Measurements from ENCODE around the gene RIBC2.
"Not testable (repeated sequence)": the region's sequence is repeated elsewhere in the genome, so short reads cannot be mapped to it uniquely, and the experiment has no call there.

Gene RIBC2

DNA sequence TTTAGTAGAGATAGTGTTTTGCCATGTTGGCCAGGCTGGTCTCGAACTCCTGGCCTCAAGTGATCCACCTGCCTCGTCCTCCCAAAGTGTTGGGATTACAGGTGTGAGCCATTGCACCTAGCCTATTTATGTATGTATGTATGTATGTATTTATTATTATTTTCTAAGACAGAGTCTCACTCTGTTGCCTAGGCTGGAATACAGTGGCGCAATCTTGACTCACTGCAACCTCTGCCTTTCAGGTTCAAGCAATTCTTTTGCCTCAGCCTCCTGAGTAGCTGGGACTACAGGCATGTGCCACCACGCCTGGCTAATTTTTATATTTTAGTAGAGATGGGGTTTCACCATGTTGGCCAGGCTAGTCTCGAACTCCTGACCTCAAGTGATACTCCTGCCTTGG, 35.9 kb downstream of the RIBC2 start:
- H3K27ac ChIP-seq (ENCODE audit: low read length); H3K9me3 ChIP-seq (ENCODE audit: control insufficient read depth in 2 of 2, low read length in 2 of 2); H3K4me1 ChIP-seq (ENCODE audit: control insufficient read depth, insufficient read depth, low read length); H3K4me3 ChIP-seq (ENCODE audit: low read length in 2 of 2); H3K36me3 ChIP-seq (ENCODE audit: control insufficient read depth in 2 of 2, insufficient read depth in 2 of 2, low read length in 2 of 2); H3K9ac ChIP-seq (ENCODE audit: low read length in 2 of 2); H3K27me3 ChIP-seq (ENCODE audit: control insufficient read depth in 1 of 2, insufficient read depth in 2 of 2, low read length in 2 of 2): not testable (repeated sequence)

- Histone ChIP-seq H3K36me3 (ENCODE audit: control insufficient read depth in 2 of 2, insufficient read depth in 2 of 2, low read length in 2 of 2) (no peaks in the 10 kb centered on the region), H3K27ac (ENCODE audit: low read length) (no peak overlapping the region), H3K4me1 (ENCODE audit: control insufficient read depth, insufficient read depth, low read length) (peaks cover 10% of the 10 kb centered on the region), H3K9ac (ENCODE audit: low read length in 2 of 2) (no peak overlapping the region), H3K4me3 (ENCODE audit: low read length in 2 of 2) (no peak overlapping the region), H3K9me3 (ENCODE audit: control insufficient read depth in 2 of 2, low read length in 2 of 2) (no peaks in the 10 kb centered on the region), H3K27me3 (ENCODE audit: control insufficient read depth in 1 of 2, insufficient read depth in 2 of 2, low read length in 2 of 2) (no peaks in the 10 kb centered on the region)
These were observed 36.8 kb downstream of the RIBC2 start for GRCh38 chr22:45450101-45450785.

DNA sequence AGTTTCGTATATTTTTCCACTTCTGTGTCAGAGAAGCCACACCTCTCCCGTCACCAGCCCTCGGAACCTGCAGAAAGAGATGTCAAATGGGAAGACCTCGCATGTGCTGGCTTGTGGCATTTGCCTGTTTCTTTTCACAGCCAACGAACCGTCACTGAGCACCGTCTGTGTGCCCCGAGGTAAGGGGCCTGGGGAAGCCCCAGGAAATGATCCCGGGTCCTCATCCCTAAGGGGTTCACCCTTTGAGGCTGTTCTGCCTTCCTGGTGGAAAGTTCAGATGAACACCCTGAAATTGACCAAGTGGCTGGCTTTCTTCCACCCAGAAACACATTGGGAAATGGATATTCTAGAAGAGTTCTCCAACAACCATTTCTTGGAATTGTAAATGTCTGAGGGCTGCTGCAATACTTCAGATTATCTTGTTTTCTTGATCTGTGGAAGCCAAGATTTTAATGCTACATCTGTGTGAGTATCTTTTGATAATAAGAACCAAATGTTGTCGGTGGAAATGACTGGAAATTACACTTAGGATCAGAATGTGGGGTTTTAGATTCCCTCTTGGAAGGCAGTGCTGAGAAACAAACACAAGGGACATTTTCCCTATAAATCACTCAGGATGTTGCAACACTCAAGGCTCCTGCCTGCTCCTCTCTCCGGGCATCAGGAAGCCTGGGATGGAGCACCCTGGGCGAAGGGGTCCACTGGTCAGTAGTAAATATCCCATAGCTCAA, 37.6 kb downstream of the RIBC2 start:
- Histone ChIP-seq H3K4me1 (ENCODE audit: control insufficient read depth, insufficient read depth, low read length) (peaks cover 10% of the 10 kb centered on the region), H3K36me3 (ENCODE audit: control insufficient read depth in 2 of 2, insufficient read depth in 2 of 2, low read length in 2 of 2) (no peaks in the 10 kb centered on the region), H3K27ac (ENCODE audit: low read length) (no peak overlapping the region), H3K4me3 (ENCODE audit: low read length in 2 of 2) (no peak overlapping the region), H3K9ac (ENCODE audit: low read length in 2 of 2) (no peak overlapping the region), H3K27me3 (ENCODE audit: control insufficient read depth in 1 of 2, insufficient read depth in 2 of 2, low read length in 2 of 2) (no peaks in the 10 kb centered on the region), H3K9me3 (ENCODE audit: control insufficient read depth in 2 of 2, low read length in 2 of 2) (no peaks in the 10 kb centered on the region)

- H3K4me3 ChIP-seq (ENCODE audit: low read length in 2 of 2), result no peak overlapping the region
- no peaks in the 10 kb centered on the region for H3K36me3 ChIP-seq (ENCODE audit: control insufficient read depth in 2 of 2, insufficient read depth in 2 of 2, low read length in 2 of 2)
- no peaks in the 10 kb centered on the region for H3K9me3 ChIP-seq (ENCODE audit: control insufficient read depth in 2 of 2, low read length in 2 of 2)
- no peak overlapping the region for H3K9ac ChIP-seq (ENCODE audit: low read length in 2 of 2)
- H3K27ac ChIP-seq (ENCODE audit: low read length), result no peak overlapping the region
- peaks cover 10% of the 10 kb centered on the region for H3K4me1 ChIP-seq (ENCODE audit: control insufficient read depth, insufficient read depth, low read length)
- H3K27me3 ChIP-seq (ENCODE audit: control insufficient read depth in 1 of 2, insufficient read depth in 2 of 2, low read length in 2 of 2), result no peaks in the 10 kb centered on the region
These were observed 38.5 kb downstream of the RIBC2 start for GRCh38 chr22:45451972-45452371.

- no peaks in the 10 kb centered on the region for H3K36me3 ChIP-seq (ENCODE audit: control insufficient read depth in 2 of 2, insufficient read depth in 2 of 2, low read length in 2 of 2)
- no peak overlapping the region for H3K9ac ChIP-seq (ENCODE audit: low read length in 2 of 2)
- peaks cover 10% of the 10 kb centered on the region for H3K4me1 ChIP-seq (ENCODE audit: control insufficient read depth, insufficient read depth, low read length)
- H3K27ac ChIP-seq (ENCODE audit: low read length), result no peak overlapping the region
- no peaks in the 10 kb centered on the region for H3K9me3 ChIP-seq (ENCODE audit: control insufficient read depth in 2 of 2, low read length in 2 of 2)
- H3K27me3 ChIP-seq (ENCODE audit: control insufficient read depth in 1 of 2, insufficient read depth in 2 of 2, low read length in 2 of 2), result no peaks in the 10 kb centered on the region
- H3K4me3 ChIP-seq (ENCODE audit: low read length in 2 of 2), result no peak overlapping the region
These were observed 39.3 kb downstream of the RIBC2 start for GRCh38 chr22:45452565-45453379.

- Histone ChIP-seq H3K9ac (ENCODE audit: low read length in 2 of 2) (no peak overlapping the region), H3K27ac (ENCODE audit: low read length) (no peak overlapping the region), H3K9me3 (ENCODE audit: control insufficient read depth in 2 of 2, low read length in 2 of 2) (no peaks in the 10 kb centered on the region), H3K4me3 (ENCODE audit: low read length in 2 of 2) (no peak overlapping the region), H3K27me3 (ENCODE audit: control insufficient read depth in 1 of 2, insufficient read depth in 2 of 2, low read length in 2 of 2) (no peaks in the 10 kb centered on the region), H3K4me1 (ENCODE audit: control insufficient read depth, insufficient read depth, low read length) (peaks cover 10% of the 10 kb centered on the region), H3K36me3 (ENCODE audit: control insufficient read depth in 2 of 2, insufficient read depth in 2 of 2, low read length in 2 of 2) (no peaks in the 10 kb centered on the region)
These were observed 40.3 kb downstream of the RIBC2 start for GRCh38 chr22:45453764-45454163.

DNA sequence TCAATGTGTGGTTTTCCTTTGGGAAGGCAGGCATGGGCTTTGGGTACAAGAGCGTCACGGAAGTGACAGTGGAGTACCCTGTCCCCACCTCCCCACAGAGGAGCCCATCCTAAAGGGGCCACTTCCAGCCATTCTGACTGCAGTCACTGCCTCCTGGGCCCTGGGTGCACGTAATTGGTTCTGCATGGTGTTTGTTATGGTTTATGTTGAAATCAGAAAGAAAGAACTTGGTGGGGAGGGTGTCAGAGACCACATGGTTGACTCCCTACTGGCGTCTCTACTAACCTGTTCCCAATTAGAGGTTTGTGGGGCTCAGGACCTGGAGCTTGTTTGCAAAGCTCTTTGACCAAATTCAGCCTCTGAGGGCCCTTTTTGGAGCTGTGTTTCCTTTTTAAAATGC, 40.8 kb downstream of the RIBC2 start:
- no peak overlapping the region for H3K27ac ChIP-seq (ENCODE audit: low read length)
- H3K4me3 ChIP-seq (ENCODE audit: low read length in 2 of 2), result no peak overlapping the region
- H3K27me3 ChIP-seq (ENCODE audit: control insufficient read depth in 1 of 2, insufficient read depth in 2 of 2, low read length in 2 of 2), result no peaks in the 10 kb centered on the region
- H3K4me1 ChIP-seq (ENCODE audit: control insufficient read depth, insufficient read depth, low read length), result peaks cover 10% of the 10 kb centered on the region
- H3K36me3 ChIP-seq (ENCODE audit: control insufficient read depth in 2 of 2, insufficient read depth in 2 of 2, low read length in 2 of 2), result no peaks in the 10 kb centered on the region
- no peak overlapping the region for H3K9ac ChIP-seq (ENCODE audit: low read length in 2 of 2)
- H3K9me3 ChIP-seq (ENCODE audit: control insufficient read depth in 2 of 2, low read length in 2 of 2), result no peaks in the 10 kb centered on the region

- Histone ChIP-seq H3K27me3 (ENCODE audit: control insufficient read depth in 1 of 2, insufficient read depth in 2 of 2, low read length in 2 of 2) (peaks cover 0 to under 1% of the 10 kb centered on the region in 2 donors), H3K4me1 (ENCODE audit: control insufficient read depth, insufficient read depth, low read length) (peaks cover 10% of the 10 kb centered on the region), H3K9me3 (ENCODE audit: control insufficient read depth in 2 of 2, low read length in 2 of 2) (no peaks in the 10 kb centered on the region), H3K27ac (ENCODE audit: low read length) (no peak overlapping the region), H3K4me3 (ENCODE audit: low read length in 2 of 2) (no peak overlapping the region), H3K36me3 (ENCODE audit: control insufficient read depth in 2 of 2, insufficient read depth in 2 of 2, low read length in 2 of 2) (no peaks in the 10 kb centered on the region), H3K9ac (ENCODE audit: low read length in 2 of 2) (no peak overlapping the region)
These were observed 41.7 kb downstream of the RIBC2 start for GRCh38 chr22:45455212-45455611.

DNA sequence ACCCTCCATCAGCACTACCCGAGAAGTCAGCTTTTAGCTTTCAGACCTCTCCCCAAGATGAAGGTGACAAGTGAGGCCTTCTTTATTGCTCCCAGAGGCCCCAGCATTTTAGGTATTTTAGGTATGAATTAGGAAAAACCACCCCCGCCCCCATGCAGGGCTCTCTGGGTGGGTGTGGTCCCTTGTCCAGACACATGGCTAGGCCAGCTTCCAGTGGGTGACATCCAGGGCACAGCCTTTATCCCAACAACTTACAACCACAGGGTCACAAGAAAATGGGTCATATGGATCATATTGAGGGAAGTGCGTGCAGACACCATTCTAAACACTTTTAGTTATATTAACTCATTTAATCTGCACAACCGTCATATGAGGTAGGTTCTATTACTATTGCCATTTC, 42.1 kb downstream of the RIBC2 start:
- Histone ChIP-seq H3K9ac (ENCODE audit: low read length in 2 of 2) (no peak overlapping the region), H3K4me1 (ENCODE audit: control insufficient read depth, insufficient read depth, low read length) (peaks cover 12% of the 10 kb centered on the region), H3K9me3 (ENCODE audit: control insufficient read depth in 2 of 2, low read length in 2 of 2) (no peaks in the 10 kb centered on the region), H3K36me3 (ENCODE audit: control insufficient read depth in 2 of 2, insufficient read depth in 2 of 2, low read length in 2 of 2) (no peaks in the 10 kb centered on the region), H3K27ac (ENCODE audit: low read length) (no peak overlapping the region), H3K4me3 (ENCODE audit: low read length in 2 of 2) (no peak overlapping the region), H3K27me3 (ENCODE audit: control insufficient read depth in 1 of 2, insufficient read depth in 2 of 2, low read length in 2 of 2) (peaks cover 0 to 2% of the 10 kb centered on the region in 2 donors)

DNA sequence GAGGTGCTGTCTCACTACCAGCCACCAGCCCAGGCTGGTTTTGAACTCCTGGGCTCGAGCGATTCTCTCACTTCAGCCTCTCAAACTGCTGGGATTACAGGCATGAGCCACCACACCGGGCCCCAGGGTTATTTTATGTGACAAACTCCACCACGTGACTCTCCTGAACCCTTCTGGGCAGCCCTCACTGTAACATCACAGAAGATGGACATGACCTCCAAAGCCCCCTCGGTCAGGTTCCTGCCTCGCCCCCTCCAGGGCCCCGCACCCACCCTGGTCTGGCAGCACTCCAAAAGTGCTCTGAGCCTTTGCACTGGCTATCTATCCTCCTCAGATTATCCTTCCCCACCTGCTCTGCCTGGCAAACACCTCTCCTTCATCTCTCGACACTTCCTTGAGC, 43.3 kb downstream of the RIBC2 start:
- Histone ChIP-seq H3K27me3 (ENCODE audit: control insufficient read depth in 1 of 2, insufficient read depth in 2 of 2, low read length in 2 of 2) (peaks cover 0 to 2% of the 10 kb centered on the region in 2 donors), H3K4me3 (ENCODE audit: low read length in 2 of 2) (no peak overlapping the region), H3K9me3 (ENCODE audit: control insufficient read depth in 2 of 2, low read length in 2 of 2) (no peaks in the 10 kb centered on the region), H3K27ac (ENCODE audit: low read length) (no peak overlapping the region), H3K36me3 (ENCODE audit: control insufficient read depth in 2 of 2, insufficient read depth in 2 of 2, low read length in 2 of 2) (no peaks in the 10 kb centered on the region), H3K4me1 (ENCODE audit: control insufficient read depth, insufficient read depth, low read length) (peaks cover 11% of the 10 kb centered on the region), H3K9ac (ENCODE audit: low read length in 2 of 2) (no peak overlapping the region)
